ENCODE results near the gene SMYD3. TPM values are rescaled to one million over a fixed set of nuclear protein-coding genes. Genes with fewer than 3 reads are reported as not detected.

The SMYD3 gene
- total RNA-seq, 1 experiment from 2014 or later: 35.1 TPM

DNA sequence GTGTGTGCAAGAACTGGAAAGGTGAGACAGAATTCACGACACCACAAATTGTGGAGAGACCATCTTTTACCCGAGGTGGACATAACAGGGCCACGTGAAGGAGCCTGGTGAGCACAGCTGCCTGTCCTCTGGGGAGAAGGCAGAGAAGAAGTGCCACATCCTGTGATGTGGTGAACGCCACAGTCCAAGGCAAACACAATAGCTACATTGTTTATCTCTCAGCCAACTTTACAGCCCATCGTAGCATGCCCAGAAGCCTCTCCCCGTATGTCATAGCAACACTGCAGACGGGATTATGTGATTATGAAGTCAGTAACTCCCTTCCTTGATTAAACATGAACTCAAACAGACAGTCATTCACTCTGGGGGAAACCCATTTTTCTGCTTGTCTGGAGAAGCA, 612.2 kb downstream of the SMYD3 start:
- H3K4me1 Mint-ChIP-seq (ENCODE audit: low read depth, unreplicated experiment): no peaks in the 10 kb centered on the region
- CTCF ChIA-PET: no interaction called here

GRCh38 chr1:245893025-245893424, 614.1 kb downstream of the SMYD3 start:
- Mint-ChIP-seq H3K27ac (ENCODE audit: unreplicated experiment) (no peak overlapping the region), H3K4me1 (ENCODE audit: low read depth, unreplicated experiment) (no peaks in the 10 kb centered on the region), H3K4me3 (ENCODE audit: low read depth, unreplicated experiment) (no peak overlapping the region), H3K27me3 (ENCODE audit: unreplicated experiment) (no peaks in the 10 kb centered on the region), H3K9me3 (ENCODE audit: low read depth, unreplicated experiment) (peaks cover 8% of the 10 kb centered on the region), H3K36me3 (ENCODE audit: insufficient read depth, unreplicated experiment) (no peaks in the 10 kb centered on the region)
- DNase-seq: no peak
- CTCF ChIA-PET: no interaction called here
- TF ChIP-seq, protein P1, sequence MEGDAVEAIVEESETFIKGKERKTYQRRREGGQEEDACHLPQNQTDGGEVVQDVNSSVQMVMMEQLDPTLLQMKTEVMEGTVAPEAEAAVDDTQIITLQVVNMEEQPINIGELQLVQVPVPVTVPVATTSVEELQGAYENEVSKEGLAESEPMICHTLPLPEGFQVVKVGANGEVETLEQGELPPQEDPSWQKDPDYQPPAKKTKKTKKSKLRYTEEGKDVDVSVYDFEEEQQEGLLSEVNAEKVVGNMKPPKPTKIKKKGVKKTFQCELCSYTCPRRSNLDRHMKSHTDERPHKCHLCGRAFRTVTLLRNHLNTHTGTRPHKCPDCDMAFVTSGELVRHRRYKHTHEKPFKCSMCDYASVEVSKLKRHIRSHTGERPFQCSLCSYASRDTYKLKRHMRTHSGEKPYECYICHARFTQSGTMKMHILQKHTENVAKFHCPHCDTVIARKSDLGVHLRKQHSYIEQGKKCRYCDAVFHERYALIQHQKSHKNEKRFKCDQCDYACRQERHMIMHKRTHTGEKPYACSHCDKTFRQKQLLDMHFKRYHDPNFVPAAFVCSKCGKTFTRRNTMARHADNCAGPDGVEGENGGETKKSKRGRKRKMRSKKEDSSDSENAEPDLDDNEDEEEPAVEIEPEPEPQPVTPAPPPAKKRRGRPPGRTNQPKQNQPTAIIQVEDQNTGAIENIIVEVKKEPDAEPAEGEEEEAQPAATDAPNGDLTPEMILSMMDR (IDR thresholded peaks at IDR 0.05; ENCODE audit: unreplicated experiment): no peak
- intact Hi-C loops (cut with micrococcal nuclease; ENCODE audit: unreplicated experiment): no loop called here
- no TSS peak for BruUV-seq (replicated peaks)

More for the DNA sequence above, 612.2 kb downstream of the SMYD3 start:
- no TSS peak for BruUV-seq (replicated peaks)
- Mint-ChIP-seq H3K9me3 (ENCODE audit: low read depth, unreplicated experiment) (peaks cover 5% of the 10 kb centered on the region), H3K36me3 (ENCODE audit: insufficient read depth, unreplicated experiment) (no peaks in the 10 kb centered on the region), H3K4me3 (ENCODE audit: low read depth, unreplicated experiment) (no peak overlapping the region), H3K27ac (ENCODE audit: unreplicated experiment) (no peak overlapping the region), H3K27me3 (ENCODE audit: unreplicated experiment) (no peaks in the 10 kb centered on the region)
- DNase-seq: no peak
- TF ChIP-seq, protein P1 (IDR thresholded peaks at IDR 0.05; ENCODE audit: unreplicated experiment): no peak
- intact Hi-C loops (cut with micrococcal nuclease; ENCODE audit: unreplicated experiment): no loop called here

GRCh38 chr1:245888809-245889208, 618.3 kb downstream of the SMYD3 start:
- CTCF ChIA-PET: interaction anchor here (0.6 to 1.1 kb wide), 4 partner anchors 10 to 736 kb away, joined by 3 read pairs; no protein-coding TSS in a partner anchor

GRCh38 chr1:245887829-245888228, 619.2 kb downstream of the SMYD3 start:
- no peak overlapping the region for H3K4me3 Mint-ChIP-seq (ENCODE audit: low read depth, unreplicated experiment)
- H3K27ac Mint-ChIP-seq (ENCODE audit: unreplicated experiment): no peak overlapping the region
- intact Hi-C loops (cut with micrococcal nuclease; ENCODE audit: unreplicated experiment): no loop called here
- BruUV-seq (replicated peaks): no TSS peak
- TF ChIP-seq, protein P1 (IDR thresholded peaks at IDR 0.05; ENCODE audit: unreplicated experiment): no peak
- H3K9me3 Mint-ChIP-seq (ENCODE audit: low read depth, unreplicated experiment): peaks cover 4% of the 10 kb centered on the region
- H3K36me3 Mint-ChIP-seq (ENCODE audit: insufficient read depth, unreplicated experiment): no peaks in the 10 kb centered on the region
- H3K4me1 Mint-ChIP-seq (ENCODE audit: low read depth, unreplicated experiment): no peaks in the 10 kb centered on the region
- CTCF ChIA-PET: no interaction called here
- DNase-seq: no peak
- H3K27me3 Mint-ChIP-seq (ENCODE audit: unreplicated experiment): no peaks in the 10 kb centered on the region

More at GRCh38 chr1:245888809-245889208, 618.3 kb downstream of the SMYD3 start:
- peak; percentile 24 for DNase-seq
- TF ChIP-seq, protein P1 (IDR thresholded peaks at IDR 0.05; ENCODE audit: unreplicated experiment): peak; percentile 30
- H3K36me3 Mint-ChIP-seq (ENCODE audit: insufficient read depth, unreplicated experiment): no peaks in the 10 kb centered on the region
- no peaks in the 10 kb centered on the region for H3K4me1 Mint-ChIP-seq (ENCODE audit: low read depth, unreplicated experiment)
- peaks cover 6% of the 10 kb centered on the region for H3K9me3 Mint-ChIP-seq (ENCODE audit: low read depth, unreplicated experiment)
- intact Hi-C loops (cut with micrococcal nuclease; ENCODE audit: unreplicated experiment): no loop called here
- no peaks in the 10 kb centered on the region for H3K27me3 Mint-ChIP-seq (ENCODE audit: unreplicated experiment)
- BruUV-seq (replicated peaks): no TSS peak
- H3K4me3 Mint-ChIP-seq (ENCODE audit: low read depth, unreplicated experiment): no peak overlapping the region
- H3K27ac Mint-ChIP-seq (ENCODE audit: unreplicated experiment): no peak overlapping the region
